ENCODE data around the gene AFAP1.

AFAP1 gene

DNA sequence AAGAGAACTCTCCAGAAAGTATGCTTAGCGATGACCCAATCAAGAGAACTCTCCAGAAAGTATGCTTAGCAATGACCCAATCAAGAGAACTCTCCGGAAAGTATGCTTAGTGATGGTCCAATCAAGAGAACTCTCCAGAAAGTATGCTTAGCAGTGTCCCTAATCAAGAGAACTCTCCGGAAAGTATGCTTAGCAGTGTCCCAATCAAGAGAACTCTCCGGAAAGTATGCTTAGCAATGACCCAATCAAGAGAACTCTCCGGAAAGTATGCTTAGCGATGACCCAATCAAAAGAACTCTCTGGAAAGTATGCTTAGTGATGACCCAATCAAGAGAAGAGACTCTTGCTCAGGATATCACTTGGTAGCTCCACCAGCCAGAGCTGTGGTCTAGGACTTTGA is 92.5 kb downstream of the AFAP1 start:
- Histone ChIP-seq H3K36me3 (no peaks in the 10 kb centered on the region), H3K4me1 (peaks cover 0 to 27% (median 14%) of the 10 kb centered on the region in 4 donors), H3K27me3 (no peaks in the 10 kb centered on the region), H3K27ac (no peak overlapping the region), H3K4me3 (no peak overlapping the region), H3K9me3 (no peaks in the 10 kb centered on the region)
- no peak for DNase-seq
- intact Hi-C loops (cut with DNase I; ENCODE audit: low total_unique reads), result no loop called here
- TF ChIP-seq CTCF (IDR thresholded peaks at IDR 0.05), result no peak

DNA sequence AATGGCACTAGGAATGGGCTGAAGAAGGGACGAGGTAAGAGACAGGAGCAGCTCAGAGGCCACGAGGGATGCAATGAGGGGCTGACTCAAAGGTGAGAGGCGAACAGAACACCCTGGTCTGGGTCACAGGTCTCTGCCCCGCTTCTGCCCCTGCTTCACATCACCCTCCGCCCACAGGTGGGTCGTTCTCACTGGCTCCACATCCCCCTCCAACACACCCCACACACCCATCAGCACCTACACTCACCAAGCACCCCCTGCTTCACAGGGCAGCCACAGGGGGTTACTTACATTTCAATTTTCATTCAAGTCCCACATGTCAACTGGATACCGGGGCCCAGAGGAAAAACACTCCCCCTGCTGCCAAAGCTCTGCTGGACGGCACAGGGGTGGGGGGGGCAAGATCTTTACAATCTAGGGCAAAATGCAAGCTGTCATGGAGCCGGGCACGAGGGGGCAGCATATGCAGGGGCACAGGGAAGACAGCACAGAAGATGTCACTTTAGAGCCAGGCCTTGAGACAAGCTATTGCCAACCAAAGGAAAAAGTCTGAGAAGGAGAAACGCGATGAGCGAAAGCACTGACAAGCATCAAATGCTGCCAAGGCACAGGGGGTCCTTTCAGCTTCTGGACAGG is 94.0 kb downstream of the AFAP1 start:
- Histone ChIP-seq H3K27me3 (no peaks in the 10 kb centered on the region), H3K4me1 (peaks cover 0 to 39% (median 17%) of the 10 kb centered on the region in 4 donors), H3K36me3 (no peaks in the 10 kb centered on the region), H3K27ac (no peak overlapping the region), H3K4me3 (no peak overlapping the region), H3K9me3 (no peaks in the 10 kb centered on the region)
- TF ChIP-seq CTCF (IDR thresholded peaks at IDR 0.05), result no peak
- intact Hi-C loops (cut with DNase I; ENCODE audit: low total_unique reads), result loop anchor here (2.0 kb wide), 1 partner anchor 41 kb away; no protein-coding TSS in a partner anchor
- DNase-seq, result no peak

DNA sequence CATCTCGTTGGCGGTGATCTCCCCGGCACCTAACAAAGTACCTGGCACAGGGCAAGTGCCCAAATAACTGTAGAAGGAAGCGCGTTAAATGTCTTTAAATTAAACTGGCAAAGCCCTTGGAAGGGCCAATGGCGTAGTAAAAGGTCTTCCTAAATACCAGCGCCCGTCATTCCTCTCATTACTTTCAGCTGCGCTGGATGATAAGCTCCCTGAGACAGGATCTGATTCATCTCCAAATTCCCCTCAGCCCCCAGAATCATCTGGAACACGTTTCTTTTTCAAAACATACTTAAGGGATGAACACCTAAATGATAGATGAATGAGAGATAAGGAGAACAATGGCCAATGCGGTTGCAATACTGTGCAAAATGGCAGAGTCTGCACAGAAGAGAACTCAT is 95.1 kb downstream of the AFAP1 start:
- Histone ChIP-seq H3K4me3 (no peak overlapping the region), H3K4me1 (peaks cover 0 to 39% (median 17%) of the 10 kb centered on the region in 4 donors), H3K36me3 (no peaks in the 10 kb centered on the region), H3K27me3 (no peaks in the 10 kb centered on the region), H3K9me3 (no peaks in the 10 kb centered on the region), H3K27ac (peak overlapping the region; percentile 70 to 87)
- DNase-seq, result no peak
- intact Hi-C loops (cut with DNase I; ENCODE audit: low total_unique reads), result loop anchor here (2.0 kb wide), 1 partner anchor 40 kb away; no protein-coding TSS in a partner anchor
- no peak for TF ChIP-seq CTCF (IDR thresholded peaks at IDR 0.05)

- no peaks in the 10 kb centered on the region for H3K27me3 ChIP-seq
- peak; percentile 70 to 88 for DNase-seq
- H3K9me3 ChIP-seq, result no peaks in the 10 kb centered on the region
- peak; percentile 60 to 66 for TF ChIP-seq CTCF (IDR thresholded peaks at IDR 0.05)
- no peaks in the 10 kb centered on the region for H3K36me3 ChIP-seq
- H3K4me1 ChIP-seq, result peaks cover 0 to 39% (median 17%) of the 10 kb centered on the region in 4 donors
- intact Hi-C loops (cut with DNase I; ENCODE audit: low total_unique reads), result loop anchor here (2.0 kb wide), 1 partner anchor 39 kb away; no protein-coding TSS in a partner anchor
- H3K27ac ChIP-seq, result peak overlapping the region; percentile 70 to 87
- no peak overlapping the region for H3K4me3 ChIP-seq
Measured at GRCh38 chr4:7843831-7844593, 95.6 kb downstream of the AFAP1 start.

DNA sequence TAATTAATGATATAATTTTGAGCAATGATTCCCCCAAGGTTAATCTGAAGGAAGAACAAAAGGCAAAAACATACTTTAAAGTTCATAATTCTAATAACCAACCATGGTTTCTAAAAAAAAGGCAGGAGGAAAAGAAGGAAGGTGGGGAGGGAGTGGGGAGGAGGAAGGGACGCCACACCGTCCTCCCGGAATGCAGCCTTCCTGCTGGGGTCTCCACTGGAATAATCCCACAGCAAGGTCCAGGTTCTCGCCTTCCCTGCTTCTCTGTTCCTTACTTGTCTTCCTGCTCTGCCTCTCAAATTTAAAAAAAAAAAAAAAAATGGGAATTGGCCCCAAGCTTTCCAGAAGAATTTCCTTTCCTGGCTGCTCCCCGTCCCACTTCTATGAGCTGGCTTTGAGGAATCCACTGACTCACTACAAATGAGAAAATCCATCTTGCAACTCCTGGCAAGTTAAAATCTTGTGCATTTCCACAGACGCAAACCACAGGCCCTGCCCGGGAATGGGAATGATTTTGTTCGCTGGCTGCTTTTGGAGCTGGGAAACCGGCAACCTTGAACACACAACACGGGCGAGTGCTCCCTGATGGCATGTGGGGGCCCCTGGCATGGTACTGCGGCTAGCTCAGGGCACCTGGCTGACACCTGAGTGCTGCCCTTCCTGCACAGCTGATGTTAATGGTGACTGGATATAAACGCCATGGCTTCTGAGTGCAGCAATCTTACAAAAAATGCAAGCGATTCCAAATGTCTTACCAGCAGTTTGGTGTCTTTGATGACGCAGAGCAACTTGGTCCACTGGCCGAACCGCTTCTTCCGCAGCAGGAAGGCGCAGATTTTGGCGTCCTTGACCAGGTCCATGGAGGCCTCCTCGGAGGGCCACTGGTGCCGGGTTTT is 97.0 kb downstream of the AFAP1 start:
- H3K36me3 ChIP-seq, result no peaks in the 10 kb centered on the region
- TF ChIP-seq CTCF (IDR thresholded peaks at IDR 0.05), result no peak
- intact Hi-C loops (cut with DNase I; ENCODE audit: low total_unique reads), result no loop called here
- H3K4me1 ChIP-seq, result peaks cover 0 to 41% (median 17%) of the 10 kb centered on the region in 4 donors
- peak overlapping the region; percentile 7 to 19 for H3K4me3 ChIP-seq
- peak overlapping the region; percentile 70 to 87 for H3K27ac ChIP-seq
- H3K9me3 ChIP-seq, result no peaks in the 10 kb centered on the region
- DNase-seq, result peak; percentile 70 to 91
- H3K27me3 ChIP-seq, result no peaks in the 10 kb centered on the region
